Measurements from ENCODE around the gene SLC2A10.

Gene SLC2A10

GRCh38 chr20:46705378-46705729 is 4.1 kb upstream of the SLC2A10 start:
- peaks cover 13% of the 10 kb centered on the region for H3K9me3 ChIP-seq (ENCODE audit: control insufficient read depth, insufficient read depth, low read depth, low read length)
- H3K4me1 ChIP-seq (ENCODE audit: control insufficient read depth, insufficient read depth, low read length) = peaks cover 34% of the 10 kb centered on the region
- no peak overlapping the region for H3K9ac ChIP-seq (ENCODE audit: low read length)
- peaks cover 2% of the 10 kb centered on the region; the same call in 1 of the 2 replicates for H3K27me3 ChIP-seq (ENCODE audit: control insufficient read depth, insufficient read depth, low read length)
- no peaks in the 10 kb centered on the region for H3K36me3 ChIP-seq (ENCODE audit: control insufficient read depth, insufficient read depth, low read length)
- no peak overlapping the region for H3K27ac ChIP-seq (ENCODE audit: low read depth, low read length)
- H3K4me3 ChIP-seq (ENCODE audit: low read depth, low read length) = no peak overlapping the region

GRCh38 chr20:46706242-46706641 is 3.2 kb upstream of the SLC2A10 start:
- no peaks in the 10 kb centered on the region for H3K36me3 ChIP-seq (ENCODE audit: control insufficient read depth, insufficient read depth, low read length)
- no peak overlapping the region for H3K4me3 ChIP-seq (ENCODE audit: low read depth, low read length)
- H3K9ac ChIP-seq (ENCODE audit: low read length) = no peak overlapping the region
- H3K27me3 ChIP-seq (ENCODE audit: control insufficient read depth, insufficient read depth, low read length) = peaks cover 4% of the 10 kb centered on the region; the same call in 1 of the 2 replicates
- H3K4me1 ChIP-seq (ENCODE audit: control insufficient read depth, insufficient read depth, low read length) = peaks cover 36% of the 10 kb centered on the region
- peaks cover 13% of the 10 kb centered on the region for H3K9me3 ChIP-seq (ENCODE audit: control insufficient read depth, insufficient read depth, low read depth, low read length)
- no peak overlapping the region for H3K27ac ChIP-seq (ENCODE audit: low read depth, low read length)

GRCh38 chr20:46708172-46708860 is 1.1 kb upstream of the SLC2A10 start:
- no peak overlapping the region for H3K27ac ChIP-seq (ENCODE audit: low read depth, low read length)
- H3K9ac ChIP-seq (ENCODE audit: low read length) = no peak overlapping the region
- peaks cover 13% of the 10 kb centered on the region for H3K9me3 ChIP-seq (ENCODE audit: control insufficient read depth, insufficient read depth, low read depth, low read length)
- peaks cover 4% of the 10 kb centered on the region; the same call in 1 of the 2 replicates for H3K27me3 ChIP-seq (ENCODE audit: control insufficient read depth, insufficient read depth, low read length)
- H3K4me3 ChIP-seq (ENCODE audit: low read depth, low read length) = no peak overlapping the region
- peaks cover 22% of the 10 kb centered on the region for H3K4me1 ChIP-seq (ENCODE audit: control insufficient read depth, insufficient read depth, low read length)
- no peaks in the 10 kb centered on the region for H3K36me3 ChIP-seq (ENCODE audit: control insufficient read depth, insufficient read depth, low read length)

- Histone ChIP-seq H3K27ac (ENCODE audit: low read depth, low read length) (no peak overlapping the region), H3K4me1 (ENCODE audit: control insufficient read depth, insufficient read depth, low read length) (peaks cover 22% of the 10 kb centered on the region), H3K36me3 (ENCODE audit: control insufficient read depth, insufficient read depth, low read length) (no peaks in the 10 kb centered on the region), H3K9me3 (ENCODE audit: control insufficient read depth, insufficient read depth, low read depth, low read length) (peaks cover 13% of the 10 kb centered on the region), H3K27me3 (ENCODE audit: control insufficient read depth, insufficient read depth, low read length) (peaks cover 4% of the 10 kb centered on the region; the same call in 1 of the 2 replicates), H3K4me3 (ENCODE audit: low read depth, low read length) (peak overlapping the region; percentile 72), H3K9ac (ENCODE audit: low read length) (peak overlapping the region; percentile 6)
These were observed 392 bp upstream of the SLC2A10 start for GRCh38 chr20:46709055-46709458.

- H3K4me3 ChIP-seq (ENCODE audit: low read depth, low read length) = peak overlapping the region; percentile 72
- no peaks in the 10 kb centered on the region for H3K36me3 ChIP-seq (ENCODE audit: control insufficient read depth, insufficient read depth, low read length)
- peaks cover 4% of the 10 kb centered on the region; the same call in 1 of the 2 replicates for H3K27me3 ChIP-seq (ENCODE audit: control insufficient read depth, insufficient read depth, low read length)
- peak overlapping the region; percentile 40; the same call in 1 of the 2 replicates for H3K27ac ChIP-seq (ENCODE audit: low read depth, low read length)
- H3K4me1 ChIP-seq (ENCODE audit: control insufficient read depth, insufficient read depth, low read length) = peaks cover 22% of the 10 kb centered on the region
- peak overlapping the region; percentile 78 for H3K9ac ChIP-seq (ENCODE audit: low read length)
- peaks cover 13% of the 10 kb centered on the region for H3K9me3 ChIP-seq (ENCODE audit: control insufficient read depth, insufficient read depth, low read depth, low read length)
These were observed 884 bp downstream of the SLC2A10 start for GRCh38 chr20:46710153-46710913.

- no peak overlapping the region for H3K27ac ChIP-seq (ENCODE audit: low read depth, low read length)
These were observed 2.7 kb downstream of the SLC2A10 start for GRCh38 chr20:46712056-46712636.

GRCh38 chr20:46713957-46714834 is 4.7 kb downstream of the SLC2A10 start:
- Histone ChIP-seq H3K27me3 (ENCODE audit: control insufficient read depth, insufficient read depth, low read length) (peaks cover 4% of the 10 kb centered on the region; the same call in 1 of the 2 replicates), H3K4me3 (ENCODE audit: low read depth, low read length) (no peak overlapping the region), H3K9me3 (ENCODE audit: control insufficient read depth, insufficient read depth, low read depth, low read length) (no peaks in the 10 kb centered on the region), H3K27ac (ENCODE audit: low read depth, low read length) (no peak overlapping the region), H3K9ac (ENCODE audit: low read length) (no peak overlapping the region), H3K4me1 (ENCODE audit: control insufficient read depth, insufficient read depth, low read length) (peaks cover 16% of the 10 kb centered on the region), H3K36me3 (ENCODE audit: control insufficient read depth, insufficient read depth, low read length) (no peaks in the 10 kb centered on the region)

More at GRCh38 chr20:46712056-46712636, 2.7 kb downstream of the SLC2A10 start:
- peaks cover 4% of the 10 kb centered on the region; the same call in 1 of the 2 replicates for H3K27me3 ChIP-seq (ENCODE audit: control insufficient read depth, insufficient read depth, low read length)
- peaks cover 25% of the 10 kb centered on the region for H3K4me1 ChIP-seq (ENCODE audit: control insufficient read depth, insufficient read depth, low read length)
- no peaks in the 10 kb centered on the region for H3K9me3 ChIP-seq (ENCODE audit: control insufficient read depth, insufficient read depth, low read depth, low read length)
- H3K36me3 ChIP-seq (ENCODE audit: control insufficient read depth, insufficient read depth, low read length) = no peaks in the 10 kb centered on the region
- no peak overlapping the region for H3K4me3 ChIP-seq (ENCODE audit: low read depth, low read length)
- no peak overlapping the region for H3K9ac ChIP-seq (ENCODE audit: low read length)

- Histone ChIP-seq H3K9me3 (ENCODE audit: control insufficient read depth, insufficient read depth, low read depth, low read length) (peaks cover 8% of the 10 kb centered on the region), H3K27ac (ENCODE audit: low read depth, low read length) (no peak overlapping the region), H3K9ac (ENCODE audit: low read length) (no peak overlapping the region), H3K4me3 (ENCODE audit: low read depth, low read length) (no peak overlapping the region), H3K4me1 (ENCODE audit: control insufficient read depth, insufficient read depth, low read length) (peaks cover 10% of the 10 kb centered on the region), H3K36me3 (ENCODE audit: control insufficient read depth, insufficient read depth, low read length) (peaks cover 4% of the 10 kb centered on the region; the same call in 1 of the 2 replicates), H3K27me3 (ENCODE audit: control insufficient read depth, insufficient read depth, low read length) (peaks cover 2% of the 10 kb centered on the region; the same call in 1 of the 2 replicates)
These were observed 5.9 kb downstream of the SLC2A10 start for GRCh38 chr20:46715292-46715756.

GRCh38 chr20:46717818-46718541 is 8.5 kb downstream of the SLC2A10 start:
- peaks cover 18% of the 10 kb centered on the region for H3K9me3 ChIP-seq (ENCODE audit: control insufficient read depth, insufficient read depth, low read depth, low read length)
- peaks cover 8% of the 10 kb centered on the region for H3K4me1 ChIP-seq (ENCODE audit: control insufficient read depth, insufficient read depth, low read length)
- no peak overlapping the region for H3K27ac ChIP-seq (ENCODE audit: low read depth, low read length)
- H3K36me3 ChIP-seq (ENCODE audit: control insufficient read depth, insufficient read depth, low read length) = peaks cover 4% of the 10 kb centered on the region; the same call in 1 of the 2 replicates
- H3K27me3 ChIP-seq (ENCODE audit: control insufficient read depth, insufficient read depth, low read length) = no peaks in the 10 kb centered on the region
- no peak overlapping the region for H3K4me3 ChIP-seq (ENCODE audit: low read depth, low read length)
- H3K9ac ChIP-seq (ENCODE audit: low read length) = no peak overlapping the region

- Histone ChIP-seq H3K4me1 (ENCODE audit: control insufficient read depth, insufficient read depth, low read length) (peaks cover 6% of the 10 kb centered on the region), H3K27me3 (ENCODE audit: control insufficient read depth, insufficient read depth, low read length) (no peaks in the 10 kb centered on the region), H3K36me3 (ENCODE audit: control insufficient read depth, insufficient read depth, low read length) (peaks cover 4% of the 10 kb centered on the region; the same call in 1 of the 2 replicates), H3K9ac (ENCODE audit: low read length) (no peak overlapping the region), H3K4me3 (ENCODE audit: low read depth, low read length) (no peak overlapping the region), H3K9me3 (ENCODE audit: control insufficient read depth, insufficient read depth, low read depth, low read length) (peaks cover 18% of the 10 kb centered on the region), H3K27ac (ENCODE audit: low read depth, low read length) (no peak overlapping the region)
These were observed 10.6 kb downstream of the SLC2A10 start for GRCh38 chr20:46720019-46720418.
